HG03060 (cell line): Measurements from ENCODE around the gene CREB1.
"Not testable (repeated sequence)": the region's sequence is repeated elsewhere in the genome, so short reads cannot be mapped to it uniquely, and the experiment has no call there.

Source experiments
- ATAC-seq: cut with Tn5 transposase; IDR thresholded peaks from one replicate; pipeline ENCODE4 v1.9.1; 2021; ENCODE audit warnings: low read depth, moderate number of reproducible peaks; ENCODE audit not compliant: unreplicated experiment

Gene CREB1

DNA sequence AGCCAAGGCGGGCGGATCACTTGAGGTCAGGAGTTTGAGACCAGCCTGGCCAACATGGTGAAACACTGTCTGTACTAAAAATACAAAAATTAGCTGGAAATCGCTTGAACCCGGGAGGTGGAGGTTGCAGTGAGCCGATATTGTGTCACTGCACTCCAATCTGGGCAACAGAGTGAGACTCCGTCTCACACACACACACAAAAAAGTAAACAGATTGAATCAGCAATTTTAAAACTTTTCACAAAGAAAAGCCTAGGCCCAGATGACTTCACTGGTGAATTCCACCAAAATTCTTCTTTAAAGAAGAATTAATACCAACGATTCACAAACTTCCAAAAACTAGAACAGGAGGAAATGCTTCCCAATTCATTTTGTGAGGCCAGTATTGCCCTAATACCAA lies 116.8 kb downstream of the CREB1 start:
- ATAC-seq: not testable (repeated sequence)
